ENCODE results near the gene ZBTB46. TPM values are rescaled to one million over a fixed set of nuclear protein-coding genes. Genes with fewer than 3 reads are reported as not detected.

ZBTB46 gene
- total RNA-seq, 1 experiment from 2014 or later = 18.9 TPM

DNA sequence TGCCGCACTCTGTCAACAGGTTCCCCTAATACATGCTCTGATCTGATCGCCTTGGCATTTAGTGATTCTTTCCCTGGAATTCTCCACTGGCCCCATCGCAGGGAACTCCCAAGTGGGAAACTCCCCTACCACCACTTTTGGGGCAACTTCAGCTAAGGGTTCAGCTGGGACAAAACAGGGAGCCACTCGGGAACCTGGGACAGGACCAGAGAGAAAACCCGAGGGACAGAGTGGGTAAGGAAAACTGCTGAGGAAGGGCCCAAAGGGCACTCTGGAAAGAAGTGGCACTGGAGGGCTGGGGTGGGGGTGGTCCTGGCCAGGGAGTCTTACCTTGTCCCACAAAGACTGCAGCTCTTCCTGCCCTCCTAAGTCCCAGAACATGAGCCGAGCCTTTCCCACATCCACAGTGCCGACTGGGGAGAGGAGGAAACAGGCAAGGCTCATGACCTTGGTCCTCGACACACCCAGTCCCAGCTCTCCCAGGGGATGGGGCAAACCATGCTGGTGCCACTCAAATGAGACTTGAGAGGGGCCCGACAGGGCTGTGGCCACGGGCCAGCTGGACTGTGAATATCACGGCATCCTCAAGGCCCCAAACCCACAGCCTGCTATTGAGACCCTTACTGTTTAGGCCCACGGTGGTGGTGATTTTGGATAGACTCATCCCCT, 124.9 kb downstream of the ZBTB46 start:
- no peak overlapping the region for H3K27ac Mint-ChIP-seq
- CTCF ChIA-PET = interaction anchor here (0.6 to 2.7 kb wide), 4 partner anchors 9 to 69 kb away, joined by 3 to 15 read pairs (median 6); partner anchors contain the start of gene SLC2A4RG

More for the DNA sequence above, 124.9 kb downstream of the ZBTB46 start:
- Mint-ChIP-seq H3K4me1 (peaks cover 10% of the 10 kb centered on the region), H3K36me3 (peaks cover 38% of the 10 kb centered on the region), H3K9me3 (no peaks in the 10 kb centered on the region), H3K4me3 (peak overlapping the region; percentile 80), H3K27me3 (ENCODE audit: low read depth) (no peaks in the 10 kb centered on the region)
- ATAC-seq = no peak
- TF ChIP-seq HMGXB4 (CRISPR knock-in tag; IDR thresholded peaks at IDR 0.05) (no peak), ZNF121 (CRISPR knock-in tag; IDR thresholded peaks at IDR 0.05) (no peak), ZNF532 (CRISPR knock-in tag; IDR thresholded peaks at IDR 0.05; ENCODE audit: borderline replicate concordance) (no peak), MAX (CRISPR knock-in tag; IDR thresholded peaks at IDR 0.05) (no peak), ZNF281 (CRISPR knock-in tag; IDR thresholded peaks at IDR 0.05) (no peak), HMGA2 (CRISPR knock-in tag; IDR thresholded peaks at IDR 0.05) (no peak), NR1H2 (CRISPR knock-in tag; IDR thresholded peaks at IDR 0.05) (no peak)
- TF ChIP-seq, protein P1, sequence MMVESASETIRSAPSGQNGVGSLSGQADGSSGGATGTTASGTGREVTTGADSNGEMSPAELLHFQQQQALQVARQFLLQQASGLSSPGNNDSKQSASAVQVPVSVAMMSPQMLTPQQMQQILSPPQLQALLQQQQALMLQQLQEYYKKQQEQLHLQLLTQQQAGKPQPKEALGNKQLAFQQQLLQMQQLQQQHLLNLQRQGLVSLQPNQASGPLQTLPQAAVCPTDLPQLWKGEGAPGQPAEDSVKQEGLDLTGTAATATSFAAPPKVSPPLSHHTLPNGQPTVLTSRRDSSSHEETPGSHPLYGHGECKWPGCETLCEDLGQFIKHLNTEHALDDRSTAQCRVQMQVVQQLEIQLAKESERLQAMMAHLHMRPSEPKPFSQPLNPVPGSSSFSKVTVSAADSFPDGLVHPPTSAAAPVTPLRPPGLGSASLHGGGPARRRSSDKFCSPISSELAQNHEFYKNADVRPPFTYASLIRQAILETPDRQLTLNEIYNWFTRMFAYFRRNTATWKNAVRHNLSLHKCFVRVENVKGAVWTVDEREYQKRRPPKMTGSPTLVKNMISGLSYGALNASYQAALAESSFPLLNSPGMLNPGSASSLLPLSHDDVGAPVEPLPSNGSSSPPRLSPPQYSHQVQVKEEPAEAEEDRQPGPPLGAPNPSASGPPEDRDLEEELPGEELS (CRISPR knock-in tag; IDR thresholded peaks at IDR 0.05) = no peak
- POLR2A ChIA-PET = no interaction called here
- no peak for DNase-seq (ENCODE audit: low spot score)
